H9 (cell line): ENCODE measurements around the gene FAM53B. TPM values are rescaled to one million over a fixed set of nuclear protein-coding genes. Genes with fewer than 3 reads are reported as not detected.

ENCODE experiments used
- DNase-seq: peaks from one replicate; pipeline ENCODE4 v3.0.0-alpha.2; 2017
- H2AFZ ChIP-seq: one replicate; pipeline ENCODE4 v1.6.1; 2013; ENCODE audit warnings: mild to moderate bottlenecking, low read length, control low read depth, moderate library complexity
- H2AK5ac ChIP-seq: 2 replicates; pipeline ENCODE4 v1.6.1; 2013; ENCODE audit warnings: low read length, control low read depth, mixed read lengths; ENCODE audit not compliant: insufficient read length
- H2BK120ac ChIP-seq: one replicate; pipeline ENCODE4 v1.6.1; 2013; ENCODE audit warnings: low read depth, mild to moderate bottlenecking, low read length, control low read depth, inconsistent platforms; ENCODE audit not compliant: poor library complexity, severe bottlenecking
- H2BK12ac ChIP-seq: 2 replicates; pipeline ENCODE4 v1.6.1; 2013; ENCODE audit warnings: low read length, control low read depth, mixed read lengths, low read depth; ENCODE audit not compliant: insufficient read length
- H2BK15ac ChIP-seq: 2 replicates; pipeline ENCODE4 v1.6.1; 2013; ENCODE audit warnings: low read depth, low read length, control low read depth
- H2BK20ac ChIP-seq: one replicate; pipeline ENCODE4 v1.6.1; 2013; ENCODE audit warnings: low read depth, mild to moderate bottlenecking, low read length, control low read depth, inconsistent platforms; ENCODE audit not compliant: poor library complexity, severe bottlenecking
- H2BK5ac ChIP-seq: 2 replicates; pipeline ENCODE4 v1.6.1; 2013; ENCODE audit warnings: low read length, control low read depth, mixed read lengths; ENCODE audit not compliant: insufficient read length
- H3K14ac ChIP-seq: 2 replicates; pipeline ENCODE4 v1.6.1; 2013; ENCODE audit warnings: low read length, control low read depth; ENCODE audit not compliant: insufficient read depth
- H3K18ac ChIP-seq: 2 replicates; pipeline ENCODE4 v1.6.1; 2013; ENCODE audit warnings: low read depth, mild to moderate bottlenecking, mixed read lengths, low read length, control low read depth; ENCODE audit not compliant: insufficient read length
- H3K23ac ChIP-seq: 2 replicates; pipeline ENCODE4 v1.6.1; 2013; ENCODE audit warnings: low read length, control low read depth, mixed read lengths, low read depth; ENCODE audit not compliant: insufficient read length
- H3K23me2 ChIP-seq: 2 replicates; pipeline ENCODE4 v1.6.1; 2013; ENCODE audit warnings: low read depth, mild to moderate bottlenecking, mixed read lengths, low read length, control low read depth; ENCODE audit not compliant: insufficient read length, poor library complexity, severe bottlenecking
- H3K27ac ChIP-seq: 2 replicates; pipeline ENCODE4 v1.5.1; 2013; ENCODE audit warnings: low read length, control low read depth, mixed read lengths, low read depth; ENCODE audit not compliant: insufficient read length
- H3K27me3 ChIP-seq: 2 replicates; pipeline ENCODE4 v1.6.1; 2013; ENCODE audit warnings: low read length, control low read depth, inconsistent platforms; ENCODE audit not compliant: insufficient read depth
- H3K4ac ChIP-seq: 2 replicates; pipeline ENCODE4 v1.6.1; 2013; ENCODE audit warnings: low read depth, mild to moderate bottlenecking, control low read depth, inconsistent platforms, low read length, moderate library complexity
- H3K4me1 ChIP-seq: 2 replicates; pipeline ENCODE4 v1.6.1; 2013; ENCODE audit warnings: low read length, control low read depth, inconsistent platforms; ENCODE audit not compliant: insufficient read depth
- H3K4me2 ChIP-seq: 2 replicates; pipeline ENCODE4 v1.6.1; 2013; ENCODE audit warnings: low read length, control low read depth, mixed read lengths; ENCODE audit not compliant: insufficient read length, insufficient read depth
- H3K56ac ChIP-seq: 2 replicates; pipeline ENCODE4 v1.6.1; 2013; ENCODE audit warnings: low read depth, mild to moderate bottlenecking, mixed read lengths, low read length, control low read depth; ENCODE audit not compliant: insufficient read length
- H3K79me1 ChIP-seq: 2 replicates; pipeline ENCODE4 v1.6.1; 2013; ENCODE audit warnings: low read depth, mild to moderate bottlenecking, moderate library complexity, low read length, control low read depth, inconsistent platforms; ENCODE audit not compliant: insufficient read depth, poor library complexity, severe bottlenecking
- H3K79me2 ChIP-seq: 2 replicates; pipeline ENCODE4 v1.6.1; 2013; ENCODE audit warnings: low read length, control low read depth, inconsistent platforms; ENCODE audit not compliant: insufficient read depth
- H3K9ac ChIP-seq: 2 replicates; pipeline ENCODE4 v1.6.1; 2013; ENCODE audit warnings: low read length, control low read depth, mixed read lengths; ENCODE audit not compliant: insufficient read length; ENCODE audit errors: extremely low read depth
- H3K9me3 ChIP-seq: one replicate; pipeline ENCODE4 v1.6.1; 2013; ENCODE audit warnings: low read depth, low read length, inconsistent platforms; ENCODE audit not compliant: control insufficient read depth
- H3T11ph ChIP-seq: one replicate; pipeline ENCODE4 v1.6.1; 2013; ENCODE audit warnings: mild to moderate bottlenecking, low read length, control low read depth, inconsistent platforms
- H4K20me1 ChIP-seq: one replicate; pipeline ENCODE4 v1.6.1; 2013; ENCODE audit not compliant: control insufficient read depth, insufficient read length, insufficient read depth
- H4K5ac ChIP-seq: 2 replicates; pipeline ENCODE4 v1.6.1; 2013; ENCODE audit warnings: low read depth, mild to moderate bottlenecking, mixed read lengths, low read length, control low read depth; ENCODE audit not compliant: insufficient read length
- H4K8ac ChIP-seq: replicated peaks from 2 replicates; pipeline ENCODE4 v1.6.1; 2013; ENCODE audit warnings: low read length, control low read depth, mixed read lengths, low read depth; ENCODE audit not compliant: insufficient read length
- H4K91ac ChIP-seq: 2 replicates; pipeline ENCODE4 v1.6.1; 2013; ENCODE audit warnings: low read depth, mild to moderate bottlenecking, moderate library complexity, mixed read lengths, low read length, control low read depth; ENCODE audit not compliant: insufficient read length
- H3K27ac Mint-ChIP-seq, 3 experiments: 2 replicates in 2 of 3; 3 replicates in 1 of 3; pipeline ENCODE4 v1.8.0; 2020 to 2021; ENCODE audit warnings: mixed read lengths in 3 of 3, mild to moderate bottlenecking in 1 of 3, moderate library complexity in 1 of 3
- H3K27me3 Mint-ChIP-seq: 2 replicates; pipeline ENCODE4 v1.8.0; 2021; ENCODE audit warnings: low read depth, mild to moderate bottlenecking, moderate library complexity, mixed read lengths
- H3K36me3 Mint-ChIP-seq, 3 experiments: 2 replicates in 2 of 3; 3 replicates in 1 of 3; pipeline ENCODE4 v1.8.0; 2020 to 2021; ENCODE audit warnings: low read depth in 3 of 3, mixed read lengths in 3 of 3; ENCODE audit not compliant: insufficient read depth in 1 of 3
- H3K4me1 Mint-ChIP-seq, 2 experiments: 2 replicates each; pipeline ENCODE4 v1.8.0; 2020; ENCODE audit warnings: mixed read lengths in 2 of 2
- H3K4me3 Mint-ChIP-seq, 2 experiments: 2 replicates in 1 of 2; 3 replicates in 1 of 2; pipeline ENCODE4 v1.8.0; 2020 to 2021; ENCODE audit warnings: mild to moderate bottlenecking in 2 of 2, mixed read lengths in 2 of 2, moderate library complexity in 1 of 2
- H3K9me3 Mint-ChIP-seq, 2 experiments: 2 replicates in 1 of 2; 3 replicates in 1 of 2; pipeline ENCODE4 v1.8.0; 2020; ENCODE audit warnings: mild to moderate bottlenecking in 2 of 2, mixed read lengths in 2 of 2, moderate library complexity in 1 of 2
- CTCF ChIP-seq: fragments of 200-600 bp; sonication (generic); conservative IDR thresholded peaks from 3 replicates; pipeline ENCODE4 v1.8.0; 2021; ENCODE audit warnings: antibody characterized with exemption, mild to moderate bottlenecking
- WGBS: extraction: QIAGEN DNeasy Blood & Tissue Kit; methylation state at CpG from one replicate; pipeline ENCODE4 v1.1.7; 2013; ENCODE audit warnings: missing lambda C conversion rate, low lambda C conversion rate, mixed read lengths; ENCODE audit not compliant: insufficient read length; ENCODE audit errors: extremely low coverage; 5-methylcytosine and 5-hydroxymethylcytosine counted together
- total RNA-seq: library from RNA; stranded (reverse); gene quantifications from 2 replicates; pipeline ENCODE4 v1.2.1, GENCODE V29; 2021

FAM53B gene
- total RNA-seq, 1 experiment from 2014 or later, result 11.5 TPM

DNA sequence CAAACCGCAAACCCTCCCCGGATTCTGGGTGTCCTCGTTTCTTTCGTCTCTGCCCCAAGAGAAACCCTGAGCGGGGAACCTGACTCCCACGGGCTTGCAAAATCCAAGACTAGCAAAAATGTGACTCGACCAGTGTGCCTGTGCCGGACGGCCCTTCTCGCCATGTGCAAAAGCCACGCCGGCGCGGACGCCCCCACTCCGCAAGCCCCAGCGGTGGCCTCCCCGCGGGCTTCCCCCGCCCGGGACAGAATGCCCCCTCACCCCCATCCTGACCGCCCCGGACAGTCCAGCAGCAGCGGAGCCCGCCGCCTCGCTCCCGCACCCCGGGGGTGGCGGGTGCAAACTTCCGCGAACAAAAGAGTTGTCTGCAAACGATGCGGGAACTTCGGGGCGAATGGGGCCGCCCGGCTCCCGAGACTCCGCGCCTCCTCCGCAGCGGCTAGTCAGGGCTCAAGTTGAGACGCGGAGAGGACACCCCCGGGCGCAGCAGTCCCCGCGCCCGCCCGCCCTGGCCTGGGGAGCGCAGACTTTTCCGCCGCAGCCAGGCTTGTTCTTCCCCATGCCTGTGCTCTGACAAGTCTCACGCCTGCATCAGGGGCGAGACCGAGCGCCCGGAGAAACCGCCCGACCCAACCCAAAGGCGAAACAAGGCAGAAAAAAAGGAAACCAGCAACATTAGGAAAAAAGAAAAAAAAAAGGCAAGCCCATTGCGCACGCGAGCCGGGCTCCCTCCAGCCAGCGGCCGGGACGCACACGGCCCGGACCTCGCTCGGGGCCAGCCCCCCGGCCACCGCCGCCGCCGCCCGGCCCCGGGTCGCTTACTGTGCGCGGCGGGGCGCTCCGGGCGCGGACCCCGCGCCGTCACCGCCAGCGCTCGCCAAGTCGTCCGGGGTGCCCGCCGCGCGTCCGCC, 732 bp downstream of the FAM53B start:
- TF ChIP-seq CTCF, result no peak
- Mint-ChIP-seq H3K27ac (no peak overlapping the region; a peak in 1 of 7 replicates), H3K4me1 (peaks cover 52 to 54% of the 10 kb centered on the region in 2 experiments), H3K4me3 (peak overlapping the region; percentile 88 to 95), H3K9me3 (no peaks in the 10 kb centered on the region), H3K27me3 (peaks cover 44% of the 10 kb centered on the region), H3K36me3 (peaks cover 0 to 5% (median 3%) of the 10 kb centered on the region in 3 experiments; a peak in 6 of 7 replicates)
- Histone ChIP-seq H2BK5ac (no peak overlapping the region), H3K9ac (peak overlapping the region; percentile 15), H3K79me2 (no peaks in the 10 kb centered on the region), H3K23ac (no peak overlapping the region), H4K8ac (no peak overlapping the region), H3K23me2 (peaks cover 9% of the 10 kb centered on the region), H3K4me1 (peaks cover 16% of the 10 kb centered on the region; the same call in 1 of the 2 replicates), H2BK15ac (no peak overlapping the region), H3K4me2 (peak overlapping the region; percentile 88), H2BK20ac (no peak overlapping the region), H2BK120ac (no peak overlapping the region), H4K20me1 (no peaks in the 10 kb centered on the region), H2AFZ (no peak overlapping the region), H3K18ac (no peak overlapping the region), H3K27ac (no peak overlapping the region), H4K5ac (no peak overlapping the region), H2BK12ac (no peak overlapping the region), H3K9me3 (no peaks in the 10 kb centered on the region), H4K91ac (no peak overlapping the region), H3K27me3 (peaks cover 6% of the 10 kb centered on the region; the same call in 1 of the 2 replicates), H2AK5ac (no peak overlapping the region), H3K14ac (peak overlapping the region; percentile 41; the same call in 1 of the 2 replicates), H3K56ac (no peak overlapping the region), H3K79me1 (no peaks in the 10 kb centered on the region), H3K4ac (no peak overlapping the region), H3T11ph (no peak overlapping the region)
- DNase-seq, result no peak
- WGBS, result no CpG with 5 or more reads among the region's 101 CpGs
